Left renal pelvis (tissue), 4 donors: Measurements from ENCODE around the gene TCF12. TPM values are rescaled to one million over a fixed set of nuclear protein-coding genes. Genes with fewer than 3 reads are reported as not detected.

ENCODE experiments used
- DNase-seq, 4 donors: peaks; one replicate each; pipeline ENCODE4 v3.0.0-alpha.2; 2013; ENCODE audit warnings: low read depth in 4 of 4, low spot score in 3 of 4
- polyA plus RNA-seq, 4 donors: library from polyadenylated mRNA; unstranded; fragments of 120-200 nt; gene quantifications; one replicate each; pipeline ENCODE4 v1.2.1, GENCODE V29; 2013; ENCODE audit not compliant: insufficient read length in 4 of 4

The TCF12 gene
- polyA plus RNA-seq, 4 donors: 152 to 313 (median 190) TPM

DNA sequence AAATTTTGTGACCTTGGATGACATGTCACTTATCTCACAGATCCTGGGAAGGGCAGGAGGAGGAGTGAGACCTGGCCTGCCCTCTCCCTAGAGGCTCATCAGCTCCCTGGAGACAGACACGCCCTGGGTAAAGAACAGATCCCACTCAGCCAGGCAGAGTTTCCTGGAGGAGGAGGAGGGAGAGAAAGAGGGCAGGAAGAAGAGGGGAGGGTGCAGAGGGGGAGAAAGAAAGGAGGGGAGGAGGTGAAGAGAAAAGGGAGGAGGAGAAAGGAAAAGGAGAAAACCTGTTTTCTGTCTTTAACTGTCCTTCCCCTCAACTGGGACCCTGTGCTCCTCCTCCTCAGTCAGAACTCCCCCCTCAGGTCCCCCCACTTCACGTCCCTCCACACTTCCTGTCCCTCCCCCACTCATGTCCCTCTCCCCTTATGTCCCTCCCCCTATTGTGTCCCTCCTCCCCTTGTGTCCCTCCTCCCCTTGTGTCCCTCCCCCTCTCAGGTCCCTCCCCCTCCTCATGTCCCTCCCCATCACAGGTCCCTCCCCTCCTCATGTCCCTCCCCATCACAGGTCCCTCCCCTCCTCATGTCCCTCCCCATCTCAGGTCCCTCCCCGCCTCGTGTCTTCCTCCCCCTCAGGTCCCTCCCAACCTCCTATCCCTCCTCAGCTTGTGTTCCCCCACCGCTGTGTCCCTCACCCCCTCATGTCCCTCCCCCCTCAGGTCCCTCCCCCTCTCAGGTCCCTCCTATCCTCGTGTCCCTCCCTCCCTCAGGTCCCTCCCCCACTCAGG is 405.6 kb downstream of the TCF12 start:
- DNase-seq: no peak

DNA sequence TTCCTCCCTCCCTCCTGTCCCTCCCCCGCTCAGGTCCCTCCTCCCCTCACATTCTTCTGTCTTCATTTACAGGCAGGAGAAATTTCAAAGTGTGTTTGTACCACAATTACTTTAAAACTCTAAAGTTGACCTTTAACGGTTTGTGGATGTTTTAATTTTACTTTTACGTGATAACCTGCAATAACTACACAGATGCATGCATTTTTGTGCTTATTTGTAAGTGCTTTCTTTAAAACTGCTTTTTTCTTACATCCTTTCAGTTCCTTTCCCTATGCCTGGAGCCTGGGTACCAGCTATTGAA is 406.1 kb downstream of the TCF12 start:
- peak in 1 of 4 donors; percentile 52 for DNase-seq

DNA sequence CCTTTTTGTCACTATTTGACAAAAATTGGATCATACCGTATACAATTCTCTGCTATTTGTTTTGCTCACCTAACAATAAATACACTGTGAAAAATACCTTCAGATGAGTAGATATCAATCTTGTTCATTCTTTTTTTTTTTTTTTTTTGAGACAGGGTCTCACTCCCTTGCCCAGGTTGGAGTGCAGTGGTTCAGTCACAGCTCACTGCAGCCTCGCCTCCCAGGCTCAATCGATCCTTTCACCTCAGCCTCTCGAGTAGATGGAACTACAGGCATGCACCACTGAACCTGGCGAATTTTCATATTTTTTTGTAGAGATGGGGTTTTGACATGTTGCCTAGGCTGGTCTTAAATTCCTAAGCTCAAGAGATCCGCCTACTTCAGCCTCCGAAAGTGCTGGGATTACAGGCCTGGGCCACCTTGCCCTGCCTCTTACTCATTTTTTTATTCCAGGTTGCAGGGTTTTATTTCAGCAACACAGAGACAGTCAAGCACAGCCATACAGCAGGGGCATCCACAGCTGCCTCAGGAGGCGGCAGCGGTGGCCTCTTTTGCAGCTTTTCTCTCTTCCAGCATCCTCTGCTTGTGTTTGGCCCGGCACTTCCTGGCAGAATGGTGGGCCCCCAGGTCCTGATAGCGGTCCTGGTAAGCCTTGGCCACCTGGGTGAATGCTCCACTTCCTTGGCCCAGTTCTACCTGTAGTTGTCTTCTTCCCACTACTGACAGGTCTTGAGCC is 406.7 kb downstream of the TCF12 start:
- DNase-seq: no peak

DNA sequence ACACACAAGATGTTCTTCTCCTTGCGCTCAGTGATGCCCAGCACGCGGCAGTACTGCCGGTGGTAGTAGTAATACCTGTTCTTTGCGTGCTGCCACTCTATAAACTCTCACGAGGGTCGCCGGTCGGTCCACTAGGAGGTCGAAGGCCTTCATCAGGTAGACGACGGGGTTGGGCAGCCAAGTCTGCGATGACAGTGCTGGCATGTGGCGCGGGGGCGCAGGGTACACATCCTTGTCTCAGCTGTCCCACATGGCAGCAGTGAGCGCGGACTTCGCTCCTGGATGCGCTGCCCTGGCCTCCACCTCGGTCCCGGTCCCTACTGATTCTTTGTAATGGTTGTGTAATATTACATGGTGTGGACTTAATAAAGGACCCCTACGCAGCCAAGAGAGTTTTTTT is 407.8 kb downstream of the TCF12 start:
- no peak for DNase-seq

DNA sequence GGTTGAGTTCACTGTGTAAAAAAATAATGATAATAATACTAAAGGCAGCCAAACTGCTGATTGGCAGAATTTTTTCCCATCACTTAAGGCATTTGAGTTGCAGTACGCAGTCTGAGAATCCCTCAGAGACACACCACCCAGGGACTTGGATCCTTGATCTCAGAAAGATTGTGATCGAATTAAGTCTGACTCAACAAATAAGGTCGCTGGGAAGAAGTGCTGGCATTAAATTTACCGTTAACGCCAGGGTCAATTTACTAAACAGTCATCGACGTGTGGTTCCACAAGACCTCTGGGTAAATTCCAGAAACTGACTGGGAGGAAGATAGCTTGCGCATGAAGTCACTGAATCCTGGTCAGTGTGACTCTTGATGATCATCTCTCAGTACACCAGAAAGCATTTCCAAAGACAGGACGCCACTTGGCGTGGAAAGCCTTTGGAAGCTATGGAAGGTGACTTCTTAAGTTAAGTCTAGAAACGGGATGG is 409.6 kb downstream of the TCF12 start:
- no peak for DNase-seq

DNA sequence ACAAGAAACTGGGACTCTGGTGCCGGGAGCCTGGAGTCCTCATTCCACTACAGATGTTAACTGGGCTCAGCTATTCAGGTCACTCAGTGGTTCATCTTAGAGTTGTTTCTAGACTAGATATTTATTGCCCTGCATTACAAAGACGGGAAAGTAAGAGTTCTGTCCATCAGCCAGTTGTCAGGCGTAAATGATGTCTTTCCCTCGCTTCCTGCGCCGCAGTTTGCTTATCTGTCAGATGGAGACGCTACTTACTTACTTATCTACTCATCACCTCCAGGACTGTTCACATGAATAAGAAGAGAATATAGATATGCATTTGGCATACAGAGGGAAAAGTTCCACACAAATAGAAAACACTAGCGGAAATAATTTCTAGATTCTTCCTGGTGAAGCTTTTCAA is 410.0 kb downstream of the TCF12 start:
- no peak for DNase-seq

DNA sequence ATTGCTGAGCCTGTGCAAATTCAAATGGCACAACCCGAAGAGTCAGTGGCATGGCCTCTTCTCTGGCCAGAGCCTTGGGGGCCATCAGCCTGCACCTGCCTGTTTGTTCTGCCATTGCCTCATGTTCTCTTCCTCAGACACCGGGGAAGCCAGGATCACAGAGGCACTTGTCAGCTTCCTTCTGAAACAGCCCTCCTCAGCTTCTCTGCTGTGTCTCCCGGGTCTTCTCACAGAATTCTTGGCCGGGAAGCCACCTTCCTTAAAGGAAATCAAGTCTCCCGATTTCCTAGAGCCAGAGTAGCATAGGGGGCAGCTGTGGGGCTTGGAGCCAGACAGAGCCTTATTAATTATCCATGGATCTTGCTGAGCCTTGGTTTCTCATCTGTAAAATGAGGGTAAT is 410.5 kb downstream of the TCF12 start:
- DNase-seq: no peak

DNA sequence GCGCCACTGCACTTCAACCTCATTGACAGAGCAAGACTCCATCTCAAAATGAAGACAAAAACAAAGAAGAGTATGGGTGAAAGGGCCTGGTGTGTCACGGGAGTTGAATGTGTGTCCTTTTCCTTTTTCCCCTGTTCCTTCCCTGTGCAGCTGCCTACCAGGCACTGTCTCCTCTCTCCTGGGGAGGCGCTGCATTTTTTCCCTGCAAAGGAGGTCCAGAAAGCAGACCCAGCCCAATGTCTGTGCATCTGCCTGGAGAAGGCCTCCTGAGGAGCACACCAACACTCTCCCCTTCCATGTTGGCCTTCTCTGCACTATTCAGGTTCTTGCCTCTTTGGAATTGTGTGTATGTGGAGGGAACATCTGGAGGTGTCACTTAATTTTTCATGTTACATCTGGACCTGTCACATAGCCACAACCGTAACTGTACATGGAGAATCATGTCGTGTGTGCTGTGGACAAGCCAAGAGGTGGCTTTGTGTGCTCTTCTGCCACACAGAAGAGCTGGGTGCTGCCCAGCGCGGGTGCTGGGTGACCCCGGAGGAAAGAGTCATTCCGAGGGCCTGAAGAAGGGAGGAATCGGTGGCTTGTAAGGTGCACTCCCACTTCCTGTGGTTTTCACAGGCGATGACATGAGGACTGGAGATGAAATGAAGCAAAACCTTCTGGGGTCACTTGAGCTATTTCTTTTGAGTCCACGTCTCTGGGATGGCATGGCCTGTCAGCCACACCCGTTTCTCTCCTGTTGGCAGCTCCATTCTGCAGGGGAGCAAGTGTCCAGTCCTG is 411.3 kb downstream of the TCF12 start:
- DNase-seq: no peak

DNA sequence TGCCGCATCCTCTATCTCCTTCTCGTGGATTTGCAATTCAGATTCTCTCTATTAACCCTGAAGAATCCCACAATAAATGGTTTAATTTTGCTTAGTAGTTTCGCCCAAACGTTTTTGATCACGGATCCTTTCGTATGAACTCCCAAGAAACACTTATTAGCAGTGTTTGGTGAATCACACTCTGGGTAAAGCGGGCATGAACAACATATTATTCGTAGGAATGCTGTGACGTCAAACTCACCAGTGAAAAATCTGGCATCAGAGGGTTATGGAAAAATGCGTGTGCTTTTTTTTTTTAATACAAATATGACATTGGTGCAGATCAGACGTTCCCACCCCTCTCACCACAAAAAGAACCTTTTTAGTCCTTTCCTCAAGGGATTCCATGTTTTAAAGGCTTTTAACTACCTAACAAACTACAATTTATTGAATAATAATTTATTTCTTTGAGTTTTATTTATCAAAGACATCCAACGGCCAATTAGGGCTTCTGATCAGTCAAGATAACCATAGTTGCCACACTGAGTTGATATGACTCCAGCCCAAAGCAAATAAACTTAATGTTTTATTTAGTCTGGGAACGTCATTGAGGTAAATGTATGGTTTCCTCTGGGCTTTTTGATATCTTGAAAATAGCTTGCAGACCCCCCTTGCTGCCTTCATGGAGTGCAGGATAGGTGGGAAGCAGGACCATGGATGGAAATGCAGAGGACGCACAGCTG is 412.3 kb downstream of the TCF12 start:
- DNase-seq: no peak

DNA sequence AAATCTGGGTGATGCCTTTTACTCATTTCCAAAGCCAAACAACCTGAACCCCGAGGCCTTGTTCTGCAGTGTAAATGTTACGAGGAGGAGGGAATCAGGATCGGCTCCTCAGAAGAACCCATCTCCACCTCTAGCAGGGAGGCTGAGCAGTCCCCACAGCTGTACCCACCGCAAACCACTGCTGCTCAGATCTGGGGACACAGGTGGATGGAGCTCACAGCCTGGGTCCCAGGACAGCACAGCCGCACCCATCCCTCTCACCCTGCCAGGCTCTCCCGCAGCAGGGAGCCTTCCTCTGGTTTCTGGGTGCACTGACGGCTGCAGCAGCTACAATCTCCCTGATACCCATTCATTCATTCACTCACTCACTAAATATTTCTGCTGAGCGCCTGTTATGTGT is 413.9 kb downstream of the TCF12 start:
- DNase-seq: no peak

DNA sequence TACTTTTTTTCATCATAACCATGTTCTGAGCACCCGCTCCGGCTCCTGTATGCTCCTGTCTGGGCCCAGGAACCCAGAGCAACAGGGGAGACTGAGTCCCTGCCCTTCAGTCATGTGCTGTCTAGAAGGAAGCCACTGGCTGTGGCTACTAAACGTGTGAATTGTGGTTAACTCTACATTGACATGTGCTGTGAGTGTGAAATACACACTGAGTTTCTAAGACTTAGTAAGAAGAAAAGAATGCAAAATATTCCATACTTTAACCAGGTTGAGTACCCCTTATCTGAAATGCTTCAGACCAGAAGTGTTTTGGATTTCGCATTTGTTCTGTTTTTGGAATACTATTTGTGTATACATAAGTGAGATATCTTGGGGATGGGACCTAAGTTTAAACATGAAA is 415.0 kb downstream of the TCF12 start:
- no peak for DNase-seq

DNA sequence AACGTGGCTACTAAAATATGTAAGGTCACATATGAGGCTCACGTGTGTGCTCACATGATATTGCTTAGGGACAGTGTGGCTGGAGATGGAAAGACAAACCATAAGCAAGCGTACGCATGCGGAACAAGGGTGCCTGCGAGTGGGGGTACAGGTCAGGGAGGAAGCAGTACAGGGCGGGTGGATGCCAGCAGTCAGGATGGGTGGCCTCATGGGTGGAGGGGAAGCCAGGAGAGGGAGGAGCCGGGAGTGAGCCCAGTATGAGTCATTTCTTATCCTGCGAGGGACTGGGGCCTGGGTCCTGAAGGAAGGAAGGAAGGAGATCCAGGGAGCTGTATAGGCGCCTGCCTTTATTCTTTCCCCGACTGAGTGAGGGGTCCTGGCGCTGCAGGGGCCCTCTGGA is 415.8 kb downstream of the TCF12 start:
- DNase-seq: no peak

DNA sequence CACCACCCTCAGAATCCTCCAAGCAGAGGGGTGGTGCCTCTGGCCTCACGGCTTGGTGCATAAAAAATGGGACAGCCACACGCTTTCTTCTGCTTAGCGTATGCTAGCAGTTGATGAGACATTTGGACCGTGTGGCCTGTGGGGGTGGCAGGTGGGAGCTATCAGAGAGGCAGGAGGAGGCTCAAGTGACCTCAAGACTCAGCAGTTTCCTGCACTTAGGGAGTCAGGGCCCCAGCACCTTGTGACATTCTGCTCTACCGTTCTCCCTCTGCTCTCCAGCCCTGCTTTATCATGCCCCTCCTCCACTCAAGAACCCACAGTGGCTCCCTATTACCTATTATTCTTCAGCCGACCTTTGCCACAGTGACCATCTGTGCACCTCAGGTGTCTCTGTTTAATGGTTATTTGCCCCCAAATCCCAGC is 416.9 kb downstream of the TCF12 start:
- DNase-seq: no peak

DNA sequence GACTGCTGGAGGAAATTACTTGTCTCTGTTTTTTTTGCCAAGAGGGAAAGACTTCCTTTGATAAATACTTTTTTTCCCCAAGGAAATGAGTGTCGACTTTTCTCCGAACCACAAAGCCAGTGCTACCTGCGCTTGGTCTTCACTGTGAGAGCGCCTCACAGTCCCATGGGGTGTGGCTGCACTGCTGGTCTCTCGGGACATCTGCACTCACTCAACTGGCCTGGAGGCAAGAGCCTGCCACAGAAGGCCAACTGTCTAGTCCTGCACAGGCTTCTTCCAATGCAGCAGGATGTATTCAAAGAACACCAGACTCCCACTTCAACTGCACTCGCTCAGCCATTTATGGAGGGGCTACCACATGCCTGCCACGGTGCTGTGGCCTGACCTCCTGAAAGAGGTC is 417.3 kb downstream of the TCF12 start:
- no peak for DNase-seq

DNA sequence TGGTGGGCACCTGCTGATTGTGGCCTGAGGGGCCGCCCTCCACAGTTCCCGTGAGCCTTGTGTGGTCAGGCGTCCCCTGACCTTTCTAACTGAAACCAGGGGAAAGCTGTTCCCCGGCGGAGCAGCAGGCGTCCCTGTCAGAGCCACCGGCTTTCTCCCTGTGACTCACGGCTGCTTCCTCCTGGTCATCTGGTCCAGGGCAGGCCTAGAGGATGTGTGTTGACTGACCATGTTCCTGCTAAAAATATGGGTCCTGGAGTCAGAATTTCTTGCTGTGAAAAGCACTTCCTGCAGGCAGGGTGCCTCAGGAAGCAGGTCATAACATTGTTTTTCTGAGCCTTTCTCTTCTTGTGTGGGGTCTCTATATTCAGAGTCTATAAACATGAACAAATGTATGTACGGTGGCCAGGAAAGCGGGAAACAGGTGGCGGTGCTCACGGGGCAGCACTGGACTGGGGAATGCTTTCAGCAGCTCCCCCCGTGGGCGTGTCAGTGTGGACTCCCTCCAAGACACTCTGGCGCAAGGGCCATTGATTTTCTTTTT is 419.5 kb downstream of the TCF12 start:
- DNase-seq: no peak

DNA sequence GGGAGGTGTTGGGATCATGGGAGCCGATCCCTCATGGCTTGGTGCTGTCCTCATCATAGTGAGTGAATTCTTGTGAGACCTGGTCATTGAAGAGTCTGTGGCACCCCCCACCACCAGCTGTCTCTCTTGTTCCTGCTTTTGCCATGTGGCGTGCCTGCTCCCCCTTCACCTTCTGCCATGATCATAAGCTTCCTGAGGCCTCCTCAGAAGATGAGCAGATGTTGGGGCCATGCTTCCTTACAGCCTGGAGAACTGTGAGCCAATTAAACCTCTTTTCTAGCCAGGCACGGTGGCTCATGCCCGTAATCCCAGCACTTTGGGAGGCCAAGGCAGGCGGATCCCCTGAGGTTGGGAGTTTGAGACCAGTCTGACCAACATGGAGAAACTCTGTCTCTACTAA is 420.9 kb downstream of the TCF12 start:
- DNase-seq: no peak
